SK-N-MC (cell line): ENCODE measurements around the gene RTN3.

Source experiments
- DNase-seq: peaks from one replicate; pipeline ENCODE4 v3.0.0-alpha.2; 2011; ENCODE audit warnings: low read depth, low spot score
- H3K27ac ChIP-seq: fragments of 200-600 bp; sonication (generic); 2 replicates; pipeline ENCODE4 v1.5.1; 2016; ENCODE audit warnings: mixed run types
- H3K36me3 ChIP-seq: fragments of 200-600 bp; sonication (generic); 2 replicates; pipeline ENCODE4 v1.6.1; 2017; ENCODE audit warnings: antibody characterized with exemption, low read length, mixed read lengths; ENCODE audit not compliant: insufficient read depth
- H3K4me3 ChIP-seq: fragments of 200-600 bp; sonication (generic); 2 replicates; pipeline ENCODE4 v1.5.1; 2016
- H3K9ac ChIP-seq: fragments of 200-600 bp; sonication (generic); 2 replicates; pipeline ENCODE4 v1.8.0; 2017; ENCODE audit warnings: mixed run types, mixed read lengths; ENCODE audit not compliant: insufficient read length
- H3K9me3 ChIP-seq: fragments of 200-600 bp; sonication (generic); 2 replicates; pipeline ENCODE4 v1.6.1; 2017; ENCODE audit warnings: low read depth, mild to moderate bottlenecking, antibody characterized with exemption, low read length, moderate library complexity, mixed read lengths
- EZH2 ChIP-seq: fragments of 200-600 bp; sonication (generic); IDR thresholded peaks from one replicate; pipeline ENCODE4 v1.6.1; 2017; ENCODE audit warnings: antibody characterized with exemption
- FOXP2 ChIP-seq: optimal IDR thresholded peaks from 2 replicates; pipeline ENCODE3; 2011; ENCODE audit warnings: mild to moderate bottlenecking, moderate library complexity; ENCODE audit not compliant: insufficient read depth; ENCODE audit errors: extremely low read length, control extremely low read depth
- POLR2AphosphoS5 ChIP-seq: IDR thresholded peaks from 2 replicates; pipeline ENCODE4 v1.6.1; 2012; ENCODE audit warnings: mild to moderate bottlenecking, low read depth, low read length, borderline replicate concordance

Gene RTN3

DNA sequence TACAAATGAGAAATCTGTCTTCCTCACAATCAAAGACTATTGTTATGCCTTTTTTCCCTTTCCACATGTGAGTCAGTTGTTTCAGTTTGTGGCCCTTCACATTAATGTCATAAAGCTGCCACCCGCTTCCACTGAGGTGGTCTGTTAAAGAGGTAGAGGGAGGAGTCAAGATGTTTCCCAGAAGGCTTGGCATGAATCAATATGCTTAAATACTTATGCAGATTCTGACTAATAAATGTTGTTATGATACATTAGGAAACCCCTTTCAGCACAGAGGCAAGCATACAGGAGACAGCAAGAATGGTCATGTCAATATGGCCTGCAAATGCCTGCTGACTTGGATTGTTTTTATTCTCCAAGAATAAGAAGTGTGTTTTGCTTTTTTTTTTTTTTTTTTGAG, 6.5 kb downstream of the RTN3 start:
- H3K36me3 ChIP-seq = peaks cover 15% of the 10 kb centered on the region

DNA sequence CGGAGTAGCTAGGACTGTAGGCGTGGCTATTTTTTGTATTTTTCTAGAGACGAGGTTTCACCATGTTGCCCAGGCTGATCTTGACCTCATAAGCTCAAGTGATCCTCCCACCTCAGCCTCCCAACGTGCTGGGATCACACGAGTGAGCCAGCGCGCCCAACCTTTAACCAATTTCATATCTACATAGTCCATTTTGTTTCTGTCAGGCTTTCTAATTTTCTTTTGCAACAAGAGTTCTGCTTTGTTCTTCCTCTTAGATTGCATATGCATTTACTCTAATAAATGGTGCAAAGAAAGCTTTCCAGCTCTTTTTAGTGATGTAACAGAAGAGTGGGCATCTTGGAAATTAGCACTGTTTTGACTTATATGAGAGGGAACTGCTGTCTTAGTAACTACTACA, 13.3 kb downstream of the RTN3 start:
- Histone ChIP-seq H3K27ac (no peak overlapping the region), H3K4me3 (no peak overlapping the region), H3K36me3 (peaks cover 37% of the 10 kb centered on the region), H3K9me3 (no peaks in the 10 kb centered on the region), H3K9ac (no peak overlapping the region)
- DNase-seq = no peak
- TF ChIP-seq FOXP2 = no peak
- no peak for TF ChIP-seq POLR2AphosphoS5
- no peak for TF ChIP-seq EZH2

More for the DNA sequence above, 6.5 kb downstream of the RTN3 start:
- no peak overlapping the region for H3K4me3 ChIP-seq
- H3K9me3 ChIP-seq = no peaks in the 10 kb centered on the region
- H3K27ac ChIP-seq = peak overlapping the region; percentile 88
- DNase-seq = no peak
- H3K9ac ChIP-seq = peak overlapping the region; percentile 30
- TF ChIP-seq EZH2 = no peak
- TF ChIP-seq POLR2AphosphoS5 = no peak
- TF ChIP-seq FOXP2 = no peak

DNA sequence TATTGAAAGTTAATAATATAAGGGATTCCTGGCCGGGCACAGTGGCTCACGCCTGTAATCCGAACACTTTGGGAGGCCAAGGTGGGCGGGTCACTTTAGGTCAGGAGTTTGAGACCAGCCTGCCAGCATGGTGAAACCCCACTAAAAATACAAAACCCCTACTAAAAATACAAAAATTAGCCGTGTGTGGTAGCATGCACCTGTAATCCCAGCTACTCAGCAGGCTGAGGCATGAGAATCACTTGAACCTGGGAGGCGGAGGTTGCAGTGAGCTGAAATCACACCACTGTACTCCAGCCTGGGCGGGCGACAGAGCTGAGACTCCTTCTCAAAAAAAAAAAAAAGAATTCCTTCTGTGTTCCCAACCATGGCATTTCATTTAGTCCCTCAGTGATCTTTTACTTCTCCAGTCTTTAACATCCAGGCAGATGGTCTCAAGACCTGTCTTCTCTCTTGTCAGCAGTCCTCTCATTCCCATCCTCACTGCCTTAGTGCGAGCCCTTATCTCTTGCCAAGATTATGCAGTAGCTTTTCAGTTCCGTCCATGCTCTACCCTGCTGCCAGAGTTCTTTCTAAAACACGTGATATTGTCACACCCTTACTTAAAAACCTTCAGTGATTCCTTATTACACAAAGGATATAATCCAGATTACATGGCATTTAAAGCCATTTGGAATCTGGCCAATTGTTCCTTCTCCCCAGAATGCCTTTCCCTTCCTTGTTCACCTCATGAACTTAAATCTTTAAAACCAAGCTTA, 17.9 kb downstream of the RTN3 start:
- Histone ChIP-seq H3K4me3 (no peak overlapping the region), H3K9ac (no peak overlapping the region), H3K9me3 (no peaks in the 10 kb centered on the region; the same call in 1 of the 2 replicates), H3K27ac (peak overlapping the region; percentile 62), H3K36me3 (peaks cover 32% of the 10 kb centered on the region)
- DNase-seq = no peak
- no peak for TF ChIP-seq EZH2
- TF ChIP-seq POLR2AphosphoS5 = no peak
- TF ChIP-seq FOXP2 = no peak

DNA sequence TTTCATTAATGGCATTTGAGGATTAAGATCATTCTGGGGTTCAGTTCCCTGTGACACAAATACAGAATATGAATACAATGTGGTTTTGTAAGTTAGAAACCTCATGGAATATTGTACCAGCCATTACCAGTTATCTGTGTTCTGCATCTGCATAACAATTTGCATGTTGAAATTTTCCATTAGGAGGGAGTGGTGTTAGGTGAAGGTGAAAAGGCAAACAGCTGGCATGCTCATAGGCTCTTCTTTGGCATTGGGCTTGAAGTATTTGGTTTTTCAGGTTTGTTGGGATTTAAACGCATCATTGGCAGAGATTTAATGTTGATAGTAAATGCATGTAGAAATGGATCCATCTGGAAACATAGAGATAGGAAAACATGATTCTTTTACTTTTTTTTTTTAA, 18.6 kb downstream of the RTN3 start:
- no peak for DNase-seq
- TF ChIP-seq POLR2AphosphoS5 (no peak), FOXP2 (no peak), EZH2 (no peak)
- no peaks in the 10 kb centered on the region; the same call in 1 of the 2 replicates for H3K9me3 ChIP-seq
- H3K4me3 ChIP-seq = no peak overlapping the region
- H3K27ac ChIP-seq = peak overlapping the region; percentile 62
- no peak overlapping the region for H3K9ac ChIP-seq
- peaks cover 28% of the 10 kb centered on the region for H3K36me3 ChIP-seq

DNA sequence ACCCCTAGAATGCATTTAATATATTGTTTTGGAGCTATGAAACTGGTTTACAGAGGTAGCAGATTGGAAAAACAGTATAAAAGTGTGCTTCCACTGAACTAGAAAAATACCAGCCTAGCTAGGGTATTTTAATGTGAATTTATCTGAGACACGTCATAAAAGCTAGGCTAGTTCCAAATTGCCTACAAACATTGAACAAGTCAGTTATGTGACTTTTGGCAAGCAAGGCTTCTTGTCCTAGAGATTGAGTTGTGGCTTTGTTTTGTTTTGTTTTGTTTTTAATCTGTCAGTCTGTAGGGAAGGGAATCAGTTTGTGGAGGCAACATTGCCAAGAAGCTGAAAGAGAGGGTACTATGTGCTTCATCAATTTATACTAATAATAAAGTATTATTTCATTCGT, 24.2 kb downstream of the RTN3 start:
- TF ChIP-seq POLR2AphosphoS5 (no peak), EZH2 (no peak), FOXP2 (no peak)
- peaks cover 19% of the 10 kb centered on the region for H3K36me3 ChIP-seq
- no peaks in the 10 kb centered on the region; the same call in 1 of the 2 replicates for H3K9me3 ChIP-seq
- H3K27ac ChIP-seq = no peak overlapping the region; the same call in 1 of the 2 replicates
- DNase-seq = no peak
- H3K9ac ChIP-seq = no peak overlapping the region
- H3K4me3 ChIP-seq = no peak overlapping the region

- H3K27ac ChIP-seq = no peak overlapping the region
- H3K9me3 ChIP-seq = no peaks in the 10 kb centered on the region
- peaks cover 10% of the 10 kb centered on the region; the same call in 1 of the 2 replicates for H3K36me3 ChIP-seq
- H3K9ac ChIP-seq = no peak overlapping the region
- TF ChIP-seq POLR2AphosphoS5 = no peak
- TF ChIP-seq FOXP2 = no peak
- no peak for TF ChIP-seq EZH2
- no peak overlapping the region for H3K4me3 ChIP-seq
- DNase-seq = no peak
Observed at GRCh38 chr11:63708764-63709163, 27.5 kb downstream of the RTN3 start.

GRCh38 chr11:63709336-63709884, 28.1 kb downstream of the RTN3 start:
- Histone ChIP-seq H3K9ac (no peak overlapping the region), H3K27ac (0 out of 2 replicates have a peak overlapping the region, but pooled peaks have one; percentile 10), H3K9me3 (no peaks in the 10 kb centered on the region), H3K4me3 (no peak overlapping the region), H3K36me3 (peaks cover 11% of the 10 kb centered on the region; the same call in 1 of the 2 replicates)
- TF ChIP-seq POLR2AphosphoS5 (no peak), FOXP2 (no peak), EZH2 (no peak)
- no peak for DNase-seq

DNA sequence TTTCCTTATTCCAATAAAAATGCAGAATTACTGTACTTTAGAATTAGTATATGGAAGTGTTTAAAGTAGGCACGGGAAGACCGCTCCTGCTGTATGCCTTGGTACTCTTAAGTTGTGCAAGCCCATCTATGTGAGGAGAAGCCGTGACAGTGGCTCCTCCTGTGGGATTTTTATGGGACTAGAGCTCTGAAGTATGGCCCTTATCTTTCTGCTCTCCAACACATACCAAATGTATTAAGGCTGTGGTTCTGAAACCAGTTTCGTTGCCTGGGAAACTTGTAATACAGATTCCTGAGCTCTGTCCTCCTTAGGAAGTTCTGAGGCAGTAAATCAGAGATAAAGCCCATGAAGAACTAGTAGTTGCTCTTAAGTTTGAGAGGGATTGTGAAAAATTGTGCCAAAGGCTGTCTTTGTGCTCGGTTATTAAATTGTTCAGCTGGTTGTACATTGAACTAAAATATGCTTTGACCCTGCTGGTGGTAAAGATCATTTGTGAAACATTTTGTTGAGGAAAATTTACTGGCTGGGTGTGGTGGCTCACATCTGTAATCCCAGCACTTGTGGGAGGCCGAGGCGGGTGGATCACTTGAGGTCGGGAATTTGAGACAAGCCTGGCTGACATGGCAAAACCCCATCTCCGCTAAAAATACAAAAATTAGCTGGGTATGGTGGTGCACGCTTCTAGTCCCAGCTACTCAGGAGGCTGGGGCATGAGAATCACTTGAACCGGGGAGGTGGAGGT, 29.3 kb downstream of the RTN3 start:
- DNase-seq = peak; percentile 84
- TF ChIP-seq POLR2AphosphoS5 (no peak), EZH2 (no peak), FOXP2 (no peak)
- H3K9me3 ChIP-seq = no peaks in the 10 kb centered on the region
- peak overlapping the region; percentile 66 for H3K4me3 ChIP-seq
- peaks cover 23% of the 10 kb centered on the region for H3K36me3 ChIP-seq
- H3K27ac ChIP-seq = peak overlapping the region; percentile 85
- H3K9ac ChIP-seq = no peak overlapping the region
